Astrocyte (in vitro differentiated cells and primary cell): ENCODE results near the gene PKP1. TPM values are rescaled to one million over a fixed set of nuclear protein-coding genes. Genes with fewer than 3 reads are reported as not detected.

Experiments
- DNase-seq: peaks from one replicate; pipeline ENCODE4 v3.0.0-alpha.2; 2010; ENCODE audit warnings: low read depth
- FAIRE-seq: peaks from 2 replicates; lab custom pipeline; 2011; peaks lifted over from hg19 to GRCh38; lab: Jason Lieb, UNC
- H2AFZ ChIP-seq: 2 replicates; pipeline ENCODE4 v1.6.0; 2012; ENCODE audit warnings: low read depth, low read length, inconsistent platforms
- H3K27ac ChIP-seq: 2 replicates; pipeline ENCODE4 v1.5.1; 2011; ENCODE audit warnings: low read depth, low read length, inconsistent platforms
- H3K27me3 ChIP-seq: 2 replicates; pipeline ENCODE4 v1.6.0; 2011; ENCODE audit warnings: low read length, inconsistent platforms; ENCODE audit not compliant: insufficient read depth
- H3K36me3 ChIP-seq: 2 replicates; pipeline ENCODE4 v1.5.1; 2011; ENCODE audit warnings: low read length, inconsistent platforms; ENCODE audit not compliant: insufficient read depth
- H3K4me1 ChIP-seq: 2 replicates; pipeline ENCODE4 v1.5.1; 2011; ENCODE audit warnings: low read length, inconsistent platforms; ENCODE audit not compliant: insufficient read depth
- H3K4me2 ChIP-seq: 2 replicates; pipeline ENCODE4 v1.6.0; 2012; ENCODE audit warnings: low read length, inconsistent platforms
- H3K4me3 ChIP-seq: 2 replicates; pipeline ENCODE4 v1.5.1; 2011; ENCODE audit warnings: low read depth, mild to moderate bottlenecking, low read length, inconsistent platforms; ENCODE audit not compliant: insufficient read depth
- H3K79me2 ChIP-seq: 2 replicates; pipeline ENCODE4 v1.6.0; 2012; ENCODE audit warnings: mild to moderate bottlenecking, low read length, inconsistent platforms; ENCODE audit not compliant: insufficient read depth
- H3K9ac ChIP-seq: 2 replicates; pipeline ENCODE4 v1.6.0; 2012; ENCODE audit warnings: mild to moderate bottlenecking, low read length, inconsistent platforms
- H3K9me3 ChIP-seq: 2 replicates; pipeline ENCODE4 v1.5.1; 2012; ENCODE audit warnings: low read depth, mild to moderate bottlenecking, low read length, inconsistent platforms; ENCODE audit not compliant: insufficient read depth
- H4K20me1 ChIP-seq: 2 replicates; pipeline ENCODE4 v1.6.0; 2012; ENCODE audit warnings: low read length, inconsistent platforms; ENCODE audit not compliant: insufficient read depth
- H3K27ac Mint-ChIP-seq: one replicate; pipeline ENCODE4 v1.8.0; 2021; ENCODE audit warnings: mild to moderate bottlenecking, mixed read lengths; ENCODE audit not compliant: unreplicated experiment
- H3K27me3 Mint-ChIP-seq: one replicate; pipeline ENCODE4 v1.8.0; 2021; ENCODE audit warnings: low read depth, mixed read lengths; ENCODE audit not compliant: unreplicated experiment
- H3K36me3 Mint-ChIP-seq: one replicate; pipeline ENCODE4 v1.8.0; 2021; ENCODE audit warnings: low read depth, mixed read lengths; ENCODE audit not compliant: unreplicated experiment
- H3K4me1 Mint-ChIP-seq: one replicate; pipeline ENCODE4 v1.8.0; 2021; ENCODE audit warnings: low read depth, mixed read lengths; ENCODE audit not compliant: unreplicated experiment
- H3K4me3 Mint-ChIP-seq: one replicate; pipeline ENCODE4 v1.8.0; 2021; ENCODE audit warnings: mild to moderate bottlenecking, moderate library complexity, mixed read lengths; ENCODE audit not compliant: unreplicated experiment
- H3K9me3 Mint-ChIP-seq: one replicate; pipeline ENCODE4 v1.8.0; 2021; ENCODE audit warnings: mild to moderate bottlenecking, mixed read lengths; ENCODE audit not compliant: unreplicated experiment
- EZH2 ChIP-seq: IDR thresholded peaks from 2 replicates; pipeline ENCODE4 v1.6.1; 2012; ENCODE audit warnings: mild to moderate bottlenecking, low read length, inconsistent platforms; ENCODE audit not compliant: insufficient read depth
- total RNA-seq: library from RNA; stranded (reverse); gene quantifications from 2 replicates; pipeline ENCODE4 v1.2.1, GENCODE V29; 2021
- TF ChIP-seq, protein P1 (sequence below): IDR thresholded peaks from 2 replicates; pipeline ENCODE4 v1.5.1; 2011; ENCODE audit warnings: low read depth, mild to moderate bottlenecking, inconsistent platforms, low read length, moderate library complexity; ENCODE audit not compliant: insufficient read depth

The PKP1 gene
- total RNA-seq, 1 donor from 2014 or later, result 0.07 TPM

DNA sequence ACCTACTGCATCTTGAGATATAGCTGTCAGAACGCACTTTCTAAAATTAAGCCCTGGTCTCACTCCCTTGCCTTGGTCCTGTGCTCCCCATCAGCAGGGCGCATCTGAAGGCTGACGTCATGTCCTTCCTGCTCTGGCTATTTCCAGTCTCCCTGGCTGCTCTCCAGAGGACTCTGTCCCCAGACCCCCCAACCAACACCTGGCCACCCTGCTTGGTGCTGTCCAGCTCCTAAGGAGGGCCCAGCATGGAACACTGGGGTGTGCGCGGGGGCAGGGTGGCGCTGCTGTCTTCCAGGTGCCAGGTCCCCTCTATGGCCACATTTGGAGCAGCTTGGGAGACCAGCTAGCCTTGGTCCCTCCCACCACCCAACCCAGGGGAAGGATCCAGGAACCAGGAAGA is 85.9 kb downstream of the PKP1 start:
- Histone ChIP-seq H4K20me1 (no peaks in the 10 kb centered on the region), H3K27ac (no peak overlapping the region), H3K4me2 (no peak overlapping the region), H3K27me3 (peaks cover 45% of the 10 kb centered on the region), H3K9me3 (no peaks in the 10 kb centered on the region), H3K79me2 (no peaks in the 10 kb centered on the region), H3K4me1 (no peaks in the 10 kb centered on the region), H3K4me3 (no peak overlapping the region), H3K36me3 (no peaks in the 10 kb centered on the region), H3K9ac (no peak overlapping the region), H2AFZ (no peak overlapping the region)
- FAIRE-seq (no peak), DNase-seq (no peak)
- H3K27me3 Mint-ChIP-seq, result peaks cover 71% of the 10 kb centered on the region
- no peak overlapping the region for H3K4me3 Mint-ChIP-seq
- H3K9me3 Mint-ChIP-seq, result peaks cover 5% of the 10 kb centered on the region
- H3K27ac Mint-ChIP-seq, result no peak overlapping the region
- peaks cover 4% of the 10 kb centered on the region for H3K36me3 Mint-ChIP-seq
- peaks cover 3% of the 10 kb centered on the region for H3K4me1 Mint-ChIP-seq
- TF ChIP-seq, protein P1, sequence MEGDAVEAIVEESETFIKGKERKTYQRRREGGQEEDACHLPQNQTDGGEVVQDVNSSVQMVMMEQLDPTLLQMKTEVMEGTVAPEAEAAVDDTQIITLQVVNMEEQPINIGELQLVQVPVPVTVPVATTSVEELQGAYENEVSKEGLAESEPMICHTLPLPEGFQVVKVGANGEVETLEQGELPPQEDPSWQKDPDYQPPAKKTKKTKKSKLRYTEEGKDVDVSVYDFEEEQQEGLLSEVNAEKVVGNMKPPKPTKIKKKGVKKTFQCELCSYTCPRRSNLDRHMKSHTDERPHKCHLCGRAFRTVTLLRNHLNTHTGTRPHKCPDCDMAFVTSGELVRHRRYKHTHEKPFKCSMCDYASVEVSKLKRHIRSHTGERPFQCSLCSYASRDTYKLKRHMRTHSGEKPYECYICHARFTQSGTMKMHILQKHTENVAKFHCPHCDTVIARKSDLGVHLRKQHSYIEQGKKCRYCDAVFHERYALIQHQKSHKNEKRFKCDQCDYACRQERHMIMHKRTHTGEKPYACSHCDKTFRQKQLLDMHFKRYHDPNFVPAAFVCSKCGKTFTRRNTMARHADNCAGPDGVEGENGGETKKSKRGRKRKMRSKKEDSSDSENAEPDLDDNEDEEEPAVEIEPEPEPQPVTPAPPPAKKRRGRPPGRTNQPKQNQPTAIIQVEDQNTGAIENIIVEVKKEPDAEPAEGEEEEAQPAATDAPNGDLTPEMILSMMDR, result no peak
- no peak for TF ChIP-seq EZH2

DNA sequence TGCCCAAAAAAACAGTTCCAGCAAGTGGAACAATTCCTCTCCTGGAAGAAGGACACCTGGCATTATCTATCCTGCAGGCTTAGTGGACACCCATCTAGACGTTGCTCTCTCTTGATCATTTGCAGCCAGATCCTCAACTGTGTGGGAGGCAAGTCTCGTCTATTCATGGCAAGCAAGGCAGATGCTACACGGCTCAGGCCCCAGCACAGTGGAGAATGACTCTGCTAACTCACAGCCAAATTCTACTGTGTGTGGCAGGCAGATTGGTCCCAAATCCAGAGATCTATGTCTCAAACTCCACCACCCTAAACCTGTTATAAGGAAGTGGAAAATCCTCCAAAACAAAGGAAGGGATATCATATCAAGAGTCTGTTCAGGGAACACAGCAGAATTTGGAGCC is 87.2 kb downstream of the PKP1 start:
- Mint-ChIP-seq H3K27me3 (peaks cover 71% of the 10 kb centered on the region), H3K36me3 (peaks cover 4% of the 10 kb centered on the region), H3K4me3 (no peak overlapping the region), H3K9me3 (peaks cover 5% of the 10 kb centered on the region), H3K27ac (no peak overlapping the region), H3K4me1 (peaks cover 3% of the 10 kb centered on the region)
- Histone ChIP-seq H3K9me3 (no peaks in the 10 kb centered on the region), H3K79me2 (no peaks in the 10 kb centered on the region), H3K4me2 (no peak overlapping the region), H2AFZ (no peak overlapping the region), H3K27ac (no peak overlapping the region), H3K4me3 (no peak overlapping the region), H3K36me3 (no peaks in the 10 kb centered on the region), H4K20me1 (no peaks in the 10 kb centered on the region), H3K9ac (no peak overlapping the region), H3K27me3 (peaks cover 50% of the 10 kb centered on the region), H3K4me1 (no peaks in the 10 kb centered on the region)
- TF ChIP-seq, protein P1, result no peak
- TF ChIP-seq EZH2, result no peak
- DNase-seq, result no peak
- FAIRE-seq, result no peak

DNA sequence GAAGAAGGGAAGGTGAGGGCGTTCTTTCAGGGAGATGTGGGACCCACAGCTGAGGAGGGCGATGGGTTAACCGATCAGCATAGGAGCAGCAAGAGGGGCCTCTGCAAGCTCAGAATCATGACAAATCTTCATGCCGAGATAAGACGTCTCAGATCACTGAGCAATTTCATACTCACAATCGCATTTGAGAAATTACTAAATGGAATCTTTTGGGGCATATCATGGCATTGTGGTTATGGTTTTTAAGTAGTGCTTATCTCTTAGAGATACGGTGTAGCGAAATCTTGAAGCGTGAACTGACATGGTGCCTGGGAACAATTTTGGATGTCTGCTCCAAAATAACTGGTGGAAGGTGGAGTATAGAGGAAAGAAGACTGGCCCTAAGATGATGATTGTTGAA is 88.0 kb downstream of the PKP1 start:
- DNase-seq, result peak; percentile 29
- no peaks in the 10 kb centered on the region for H4K20me1 ChIP-seq
- H3K27ac Mint-ChIP-seq, result no peak overlapping the region
- H3K4me3 Mint-ChIP-seq, result no peak overlapping the region
- H3K4me2 ChIP-seq, result no peak overlapping the region
- FAIRE-seq, result no peak
- H3K36me3 ChIP-seq, result no peaks in the 10 kb centered on the region
- peaks cover 4% of the 10 kb centered on the region for H3K4me1 Mint-ChIP-seq
- H3K4me1 ChIP-seq, result peaks cover 4% of the 10 kb centered on the region
- H3K27me3 ChIP-seq, result peaks cover 57% of the 10 kb centered on the region
- no peak overlapping the region for H3K27ac ChIP-seq
- no peak overlapping the region for H3K9ac ChIP-seq
- no peaks in the 10 kb centered on the region for H3K9me3 ChIP-seq
- H3K4me3 ChIP-seq, result no peak overlapping the region
- H2AFZ ChIP-seq, result no peak overlapping the region
- H3K79me2 ChIP-seq, result no peaks in the 10 kb centered on the region
- H3K9me3 Mint-ChIP-seq, result peaks cover 5% of the 10 kb centered on the region
- peaks cover 63% of the 10 kb centered on the region for H3K27me3 Mint-ChIP-seq
- TF ChIP-seq, protein P1, result no peak
- no peak for TF ChIP-seq EZH2
- peaks cover 4% of the 10 kb centered on the region for H3K36me3 Mint-ChIP-seq
